ENCODE measurements around the gene AFM. TPM values are rescaled to one million over a fixed set of nuclear protein-coding genes. Genes with fewer than 3 reads are reported as not detected.

Gene AFM
- total RNA-seq, 2 donors from 2014 or later = not detected

DNA sequence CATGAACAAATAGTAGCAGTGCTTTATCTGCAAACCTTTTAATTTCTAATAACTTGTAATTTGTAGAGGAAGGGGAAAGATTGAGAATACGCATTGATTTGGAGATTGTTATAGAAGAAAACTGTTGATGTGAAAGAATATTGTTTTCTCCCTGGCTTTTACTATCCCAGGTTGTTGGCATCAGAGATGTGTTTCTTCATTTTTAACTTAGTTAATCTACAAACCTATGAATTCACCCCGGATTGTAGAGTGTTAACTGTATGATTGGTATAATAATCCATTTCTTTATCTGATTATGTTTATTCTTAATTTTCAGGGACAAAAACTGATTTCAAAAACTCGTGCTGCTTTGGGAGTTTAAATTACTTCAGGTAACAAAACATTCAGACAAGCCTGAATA lies 26.6 kb upstream of the AFM start:
- H3K4me3 ChIP-seq = no peak overlapping the region
- no peaks in the 10 kb centered on the region for H3K36me3 ChIP-seq
- H3K27ac ChIP-seq = no peak overlapping the region
- DNase-seq (ENCODE audit: low spot score) (no peak), ATAC-seq (ENCODE audit: insufficient number of reproducible peaks, low FRiP score, low read depth) (no peak)
- TF ChIP-seq, protein P1, sequence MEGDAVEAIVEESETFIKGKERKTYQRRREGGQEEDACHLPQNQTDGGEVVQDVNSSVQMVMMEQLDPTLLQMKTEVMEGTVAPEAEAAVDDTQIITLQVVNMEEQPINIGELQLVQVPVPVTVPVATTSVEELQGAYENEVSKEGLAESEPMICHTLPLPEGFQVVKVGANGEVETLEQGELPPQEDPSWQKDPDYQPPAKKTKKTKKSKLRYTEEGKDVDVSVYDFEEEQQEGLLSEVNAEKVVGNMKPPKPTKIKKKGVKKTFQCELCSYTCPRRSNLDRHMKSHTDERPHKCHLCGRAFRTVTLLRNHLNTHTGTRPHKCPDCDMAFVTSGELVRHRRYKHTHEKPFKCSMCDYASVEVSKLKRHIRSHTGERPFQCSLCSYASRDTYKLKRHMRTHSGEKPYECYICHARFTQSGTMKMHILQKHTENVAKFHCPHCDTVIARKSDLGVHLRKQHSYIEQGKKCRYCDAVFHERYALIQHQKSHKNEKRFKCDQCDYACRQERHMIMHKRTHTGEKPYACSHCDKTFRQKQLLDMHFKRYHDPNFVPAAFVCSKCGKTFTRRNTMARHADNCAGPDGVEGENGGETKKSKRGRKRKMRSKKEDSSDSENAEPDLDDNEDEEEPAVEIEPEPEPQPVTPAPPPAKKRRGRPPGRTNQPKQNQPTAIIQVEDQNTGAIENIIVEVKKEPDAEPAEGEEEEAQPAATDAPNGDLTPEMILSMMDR (IDR thresholded peaks at IDR 0.05) = no peak
- H3K9me3 ChIP-seq = no peaks in the 10 kb centered on the region
- peaks cover 4 to 23% of the 10 kb centered on the region in 2 donors for H3K4me1 ChIP-seq (ENCODE audit: control insufficient read depth in 1 of 2, low read depth in 2 of 2)
- H3K27me3 ChIP-seq (replicated peaks; ENCODE audit: insufficient read depth) = no peaks in the 10 kb centered on the region

DNA sequence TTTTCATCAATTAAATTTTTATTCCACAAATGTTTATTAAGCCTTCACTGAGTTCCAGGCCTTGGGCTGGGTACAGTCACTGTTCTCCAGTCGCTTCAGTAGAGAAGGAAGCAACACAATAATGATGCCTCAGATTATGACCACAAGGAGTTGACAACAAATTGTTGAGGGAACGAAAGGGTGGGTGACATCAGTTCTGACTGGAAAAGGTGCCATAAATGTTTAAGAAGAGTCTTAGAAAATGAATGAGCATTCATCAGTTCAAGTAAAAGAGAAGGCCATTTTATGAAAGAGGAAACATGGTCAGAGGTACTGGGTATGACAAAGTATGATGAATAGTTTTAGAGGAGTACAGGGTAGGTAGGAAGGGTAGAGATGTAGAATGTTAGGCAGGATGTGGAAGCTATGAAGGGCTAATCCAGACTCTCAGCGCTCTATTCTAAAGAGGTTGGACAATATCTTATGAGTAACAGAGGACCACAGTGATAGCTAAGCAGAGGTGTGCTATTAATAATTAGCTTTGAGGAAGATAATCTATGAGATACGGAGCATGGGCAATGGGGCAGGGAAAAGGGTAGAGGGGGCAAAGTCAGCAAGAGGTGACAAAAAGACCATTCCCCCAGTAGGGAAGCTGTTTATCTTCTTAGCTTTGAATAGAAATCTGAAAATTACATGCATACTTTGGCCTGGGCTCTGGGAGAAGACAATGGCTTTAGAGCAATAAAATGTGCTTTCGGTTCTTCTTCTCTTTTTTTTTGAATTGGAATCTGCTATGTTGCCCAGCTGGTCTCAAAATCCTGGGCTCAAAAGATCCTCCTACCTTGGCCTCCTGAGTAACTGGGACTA lies 25.1 kb upstream of the AFM start:
- Histone ChIP-seq H3K4me1 (ENCODE audit: control insufficient read depth in 1 of 2, low read depth in 2 of 2) (peaks cover 0 to 10% of the 10 kb centered on the region in 2 donors), H3K9me3 (no peaks in the 10 kb centered on the region), H3K27me3 (replicated peaks; ENCODE audit: insufficient read depth) (no peaks in the 10 kb centered on the region), H3K27ac (no peak overlapping the region), H3K4me3 (no peak overlapping the region), H3K36me3 (no peaks in the 10 kb centered on the region)
- TF ChIP-seq, protein P1 (IDR thresholded peaks at IDR 0.05) = no peak
- DNase-seq (ENCODE audit: low spot score) (no peak), ATAC-seq (ENCODE audit: insufficient number of reproducible peaks, low FRiP score, low read depth) (no peak)

DNA sequence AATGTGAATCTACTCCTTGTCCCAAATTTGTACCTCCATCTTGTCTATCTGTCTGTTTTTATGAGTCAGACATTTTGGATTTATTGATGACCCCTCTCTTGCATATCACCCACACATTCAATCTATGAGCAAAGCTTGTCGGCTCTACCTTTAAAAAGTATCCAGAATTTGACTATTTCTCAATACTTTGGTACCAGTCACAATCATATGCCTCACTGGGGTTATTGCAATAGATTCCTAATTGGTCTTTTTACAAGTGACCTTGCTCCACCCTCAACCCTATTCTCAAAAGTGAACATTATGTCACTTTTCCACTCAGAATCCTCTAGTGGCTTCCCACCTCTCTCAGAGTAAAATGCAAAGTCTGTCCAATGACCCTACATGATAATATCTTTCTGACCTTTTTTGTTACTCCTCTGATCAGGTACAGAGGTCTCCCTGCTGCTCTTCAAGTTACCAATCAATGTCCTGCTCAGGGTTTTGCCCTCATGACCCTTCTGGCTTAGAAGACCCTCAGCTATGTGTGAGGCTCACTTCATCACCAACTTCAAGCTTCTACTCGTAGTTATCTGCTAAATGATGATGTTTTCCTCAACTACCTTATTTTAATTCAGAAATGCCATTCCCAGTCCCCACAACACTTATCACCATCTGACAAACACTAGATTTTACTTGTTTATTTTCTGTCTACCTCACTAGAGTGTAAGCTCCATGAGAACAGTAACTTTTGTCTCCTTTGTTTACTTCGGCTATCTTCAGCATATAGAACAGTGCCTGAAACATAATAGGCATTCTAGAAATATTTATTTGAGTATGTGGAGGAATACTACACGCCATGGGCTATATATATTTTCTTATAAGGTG lies 23.1 kb upstream of the AFM start:
- DNase-seq (ENCODE audit: low spot score) = no peak
- Histone ChIP-seq H3K4me3 (no peak overlapping the region), H3K4me1 (ENCODE audit: control insufficient read depth in 1 of 2, low read depth in 2 of 2) (peaks cover 0 to 4% of the 10 kb centered on the region in 2 donors), H3K27ac (no peak overlapping the region), H3K27me3 (replicated peaks; ENCODE audit: insufficient read depth) (no peaks in the 10 kb centered on the region), H3K9me3 (no peaks in the 10 kb centered on the region), H3K36me3 (no peaks in the 10 kb centered on the region)
- no peak for ATAC-seq (ENCODE audit: insufficient number of reproducible peaks, low FRiP score, low read depth)
- TF ChIP-seq, protein P1 (IDR thresholded peaks at IDR 0.05) = no peak

DNA sequence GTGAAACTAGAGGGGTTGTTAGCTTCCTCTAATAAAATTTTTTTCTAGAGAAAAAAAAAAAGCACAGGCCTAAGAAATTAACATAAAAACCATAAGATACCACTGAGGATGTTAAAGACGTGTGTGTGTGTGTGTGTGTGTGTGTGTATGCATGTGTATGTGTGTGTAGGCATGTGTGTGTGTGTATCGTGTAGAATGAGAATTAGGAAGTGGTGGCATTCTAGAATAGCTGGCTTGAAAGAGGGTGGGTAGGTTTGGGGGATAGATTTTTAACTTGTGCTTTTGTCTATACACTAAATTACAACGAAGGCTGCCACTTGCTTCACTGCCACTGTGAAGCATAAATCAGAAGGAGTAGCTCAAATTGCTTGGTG lies 22.5 kb upstream of the AFM start:
- no peaks in the 10 kb centered on the region for H3K4me1 ChIP-seq (ENCODE audit: control insufficient read depth in 1 of 2, low read depth in 2 of 2)
- no peaks in the 10 kb centered on the region for H3K36me3 ChIP-seq
- H3K27ac ChIP-seq = no peak overlapping the region
- H3K27me3 ChIP-seq (replicated peaks; ENCODE audit: insufficient read depth) = no peaks in the 10 kb centered on the region
- ATAC-seq (ENCODE audit: insufficient number of reproducible peaks, low FRiP score, low read depth) = no peak
- DNase-seq (ENCODE audit: low spot score) = no peak
- no peaks in the 10 kb centered on the region for H3K9me3 ChIP-seq
- H3K4me3 ChIP-seq = no peak overlapping the region
- TF ChIP-seq, protein P1 (IDR thresholded peaks at IDR 0.05) = no peak

DNA sequence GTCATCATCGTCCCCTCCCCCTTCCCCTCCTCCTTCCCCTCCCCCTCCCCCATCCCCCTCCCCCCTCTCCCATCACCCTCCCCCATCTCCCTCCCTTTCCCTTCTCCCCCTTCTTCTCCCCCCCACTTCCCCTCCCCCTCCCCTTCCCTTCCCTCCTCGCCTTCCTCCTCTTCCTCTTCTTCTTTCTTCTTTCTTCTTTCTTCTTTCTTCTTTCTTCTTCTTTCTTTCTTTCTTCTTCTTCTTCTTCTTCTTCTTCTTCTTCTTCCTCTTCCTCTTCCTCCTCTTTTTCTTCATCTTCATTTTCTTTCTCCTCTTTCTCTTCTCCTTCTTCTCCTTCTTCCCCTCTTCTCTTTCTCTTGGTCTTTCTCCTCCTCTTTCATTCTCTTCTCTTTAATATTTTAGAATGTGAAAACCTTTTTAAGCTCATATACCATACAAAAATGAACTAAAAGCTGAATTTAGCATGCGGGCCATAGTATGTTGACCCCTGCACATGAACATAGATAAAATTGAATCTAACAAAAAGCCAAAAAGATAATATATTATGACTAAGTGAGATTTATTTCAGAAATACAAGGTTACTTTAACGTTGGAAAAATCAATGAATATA lies 20.5 kb upstream of the AFM start:
- Histone ChIP-seq H3K9me3 (no peaks in the 10 kb centered on the region), H3K27ac (no peak overlapping the region)
- TF ChIP-seq, protein P1 (IDR thresholded peaks at IDR 0.05) = no peak

More for the DNA sequence above, 20.5 kb upstream of the AFM start:
- H3K36me3 ChIP-seq = no peaks in the 10 kb centered on the region
- H3K4me3 ChIP-seq = no peak overlapping the region
- no peaks in the 10 kb centered on the region for H3K4me1 ChIP-seq (ENCODE audit: control insufficient read depth in 1 of 2, low read depth in 2 of 2)
- no peak for DNase-seq (ENCODE audit: low spot score)
- H3K27me3 ChIP-seq (replicated peaks; ENCODE audit: insufficient read depth) = no peaks in the 10 kb centered on the region
- ATAC-seq (ENCODE audit: insufficient number of reproducible peaks, low FRiP score, low read depth) = no peak
